HG03175 (cell line): Measurements from ENCODE around the gene COX4I1.

Experiments
- ATAC-seq: cut with Tn5 transposase; IDR thresholded peaks from one replicate; pipeline ENCODE4 v1.9.1; 2021; ENCODE audit warnings: mild to moderate bottlenecking, moderate library complexity; ENCODE audit not compliant: unreplicated experiment

The COX4I1 gene

DNA sequence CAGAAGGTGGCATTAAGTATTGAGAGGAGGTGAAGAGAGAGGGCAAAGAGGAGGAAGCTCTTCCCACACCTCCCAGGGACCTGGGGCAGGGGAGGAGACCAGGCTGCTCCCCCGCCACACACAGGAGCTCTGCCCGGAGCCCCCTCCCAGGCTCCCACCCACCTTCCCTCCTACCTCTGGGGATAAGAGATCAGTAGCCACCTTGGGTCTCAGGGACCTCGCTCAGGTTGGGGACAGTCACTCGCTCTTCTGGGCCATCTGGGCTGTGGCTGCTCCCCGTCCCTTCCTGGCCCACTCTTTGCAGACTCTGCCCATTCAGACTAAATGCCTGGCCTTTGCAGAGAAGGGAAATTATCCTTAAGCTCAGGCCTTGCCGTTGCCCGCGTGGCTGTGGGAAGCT, 33.7 kb upstream of the COX4I1 start:
- ATAC-seq, result no peak

DNA sequence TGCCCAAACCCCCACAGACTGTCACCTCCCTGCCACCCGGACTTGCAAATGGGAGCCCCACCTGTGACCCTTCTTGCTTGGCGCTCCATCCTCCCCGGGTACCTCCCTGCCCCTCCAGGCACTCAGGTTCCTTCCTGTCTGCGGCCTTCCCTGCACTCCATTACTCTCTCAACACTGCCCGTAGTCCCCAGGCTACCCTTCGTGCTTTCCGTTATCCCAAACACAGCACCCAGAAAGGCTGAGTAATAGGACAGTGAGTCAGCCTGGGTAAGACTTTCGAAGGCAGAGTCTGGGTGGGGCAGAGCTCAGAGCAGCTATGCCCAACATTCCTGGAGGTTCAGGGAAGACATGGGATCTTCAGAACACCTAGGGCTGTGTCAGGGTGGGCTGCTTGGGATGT, 32.0 kb upstream of the COX4I1 start:
- no peak for ATAC-seq

DNA sequence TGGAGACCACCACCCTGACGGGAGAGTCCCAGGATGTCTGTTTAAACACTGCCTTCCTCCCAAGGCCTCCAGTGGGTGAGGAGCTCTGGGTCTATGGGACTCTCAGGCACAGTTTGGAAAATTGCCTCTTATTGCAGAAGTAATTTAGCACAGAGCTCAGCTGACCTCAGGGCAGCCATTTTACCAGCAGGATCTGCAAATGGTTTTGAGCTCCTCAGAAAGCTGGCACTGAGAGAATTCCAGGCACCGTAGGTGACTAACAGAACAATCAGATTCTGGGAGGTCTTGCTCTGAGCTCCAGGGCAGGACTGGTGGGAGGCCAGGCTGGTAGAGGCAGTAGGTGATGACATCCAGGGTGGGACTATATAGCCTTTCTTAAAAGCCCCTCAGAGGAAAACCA, 31.3 kb upstream of the COX4I1 start:
- ATAC-seq, result no peak

DNA sequence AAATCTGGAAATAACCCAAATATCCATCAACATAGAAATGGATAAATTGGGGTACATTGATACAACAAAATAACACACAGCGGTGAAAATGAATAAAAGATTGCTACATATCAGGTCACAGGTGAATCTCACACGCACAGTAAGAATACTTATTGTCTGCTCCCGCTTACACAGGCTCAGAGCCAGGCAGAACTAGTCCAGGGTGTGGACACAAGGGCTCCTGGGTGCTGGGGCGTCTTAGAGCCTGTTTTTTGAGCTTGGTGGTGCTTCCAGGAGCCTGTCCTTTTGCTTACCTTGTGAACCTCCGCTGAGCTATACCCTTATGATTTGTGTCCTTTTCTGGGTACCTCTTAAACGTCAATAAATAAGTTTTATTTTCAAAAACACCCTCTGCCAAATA, 28.8 kb upstream of the COX4I1 start:
- no peak for ATAC-seq

DNA sequence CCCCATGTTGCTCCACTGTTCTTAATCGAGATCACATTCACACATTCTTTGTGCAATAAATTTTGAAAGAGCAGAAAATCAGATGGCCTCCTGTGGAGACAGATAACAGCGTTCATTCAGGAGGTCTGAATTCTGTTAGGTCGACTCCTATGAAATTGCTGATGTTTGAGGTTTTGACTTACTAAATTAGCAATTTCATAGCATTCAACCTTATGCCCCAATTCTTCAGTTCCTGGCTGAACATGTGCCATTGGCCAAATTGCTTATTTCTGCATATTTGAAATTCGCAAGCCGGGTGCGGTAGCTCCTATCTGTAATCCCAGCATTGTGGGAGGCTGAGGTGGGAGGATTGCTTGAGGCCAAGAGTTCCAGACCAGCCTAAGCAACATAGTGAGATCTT, 26.5 kb upstream of the COX4I1 start:
- no peak for ATAC-seq

DNA sequence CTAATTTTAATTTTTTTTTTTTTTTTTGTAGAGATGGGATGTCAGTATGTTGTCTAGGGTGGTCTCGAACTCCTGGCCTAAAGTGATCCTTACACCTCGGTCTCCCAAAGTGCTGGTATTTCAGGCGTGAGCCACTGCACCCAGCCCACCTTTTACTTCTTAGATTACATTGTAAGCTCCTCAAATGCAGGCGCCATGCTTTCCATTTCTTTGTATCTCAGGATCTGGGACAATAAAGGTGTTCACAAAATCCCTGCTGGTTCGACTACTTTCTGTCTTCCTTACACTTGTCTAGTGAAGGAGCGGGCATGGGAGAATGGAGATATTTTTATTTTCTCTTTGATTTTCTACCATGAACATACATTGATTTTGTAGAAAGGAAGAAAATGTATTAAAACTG, 25.4 kb upstream of the COX4I1 start:
- ATAC-seq, result no peak

DNA sequence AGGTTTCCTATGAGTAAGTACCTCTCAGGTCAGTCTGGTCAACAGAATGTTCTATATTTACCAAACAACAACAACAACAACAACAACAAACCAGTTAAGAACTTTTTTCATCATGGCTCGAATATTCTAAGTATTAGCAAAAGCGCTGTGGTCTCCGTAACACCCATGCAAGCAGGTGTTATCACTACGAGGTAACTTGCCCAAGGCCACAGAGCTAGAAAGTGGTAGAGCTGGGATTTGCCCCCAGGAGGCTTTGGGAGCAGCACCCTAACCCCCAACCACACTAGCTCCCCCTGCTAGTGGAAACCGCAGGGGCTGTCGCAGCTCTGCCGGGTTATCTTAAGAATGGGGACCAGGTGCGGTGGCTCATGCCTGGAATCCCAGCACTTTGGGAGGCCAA, 24.7 kb upstream of the COX4I1 start:
- no peak for ATAC-seq

DNA sequence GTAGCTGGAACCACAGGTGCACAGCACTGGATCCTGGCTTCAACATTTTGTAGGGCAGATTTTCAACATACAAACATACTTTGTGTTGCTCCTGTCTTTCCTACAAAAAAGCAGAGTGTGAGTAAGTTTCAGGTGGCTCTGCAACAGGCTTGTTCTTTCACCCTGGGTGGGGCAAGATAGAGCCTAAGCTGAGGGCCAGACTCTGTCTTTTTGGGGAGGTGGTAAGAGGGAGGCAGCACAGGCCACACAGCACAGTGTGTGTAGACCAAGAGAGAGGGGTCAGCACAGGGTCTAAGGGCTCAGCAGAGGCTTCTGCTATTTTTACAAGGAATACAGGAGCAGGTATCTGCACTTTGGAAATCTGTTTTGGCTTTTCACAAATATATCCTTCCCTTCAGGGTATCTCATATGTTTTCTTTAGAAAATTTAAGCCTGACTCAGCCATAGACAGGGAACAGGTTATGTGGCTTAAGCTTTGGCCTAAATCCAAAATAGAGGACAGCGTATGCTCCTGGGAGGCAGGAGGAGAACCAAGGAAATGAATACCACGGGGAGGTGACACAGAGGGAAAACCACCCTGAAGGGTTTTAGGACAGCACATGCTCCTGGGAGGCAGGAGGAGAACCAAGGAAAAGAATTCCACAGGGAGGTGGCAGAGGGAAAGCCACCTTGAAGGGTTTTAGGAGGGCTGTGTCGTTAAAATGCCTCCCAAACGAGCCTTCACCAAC, 21.7 kb upstream of the COX4I1 start:
- no peak for ATAC-seq

DNA sequence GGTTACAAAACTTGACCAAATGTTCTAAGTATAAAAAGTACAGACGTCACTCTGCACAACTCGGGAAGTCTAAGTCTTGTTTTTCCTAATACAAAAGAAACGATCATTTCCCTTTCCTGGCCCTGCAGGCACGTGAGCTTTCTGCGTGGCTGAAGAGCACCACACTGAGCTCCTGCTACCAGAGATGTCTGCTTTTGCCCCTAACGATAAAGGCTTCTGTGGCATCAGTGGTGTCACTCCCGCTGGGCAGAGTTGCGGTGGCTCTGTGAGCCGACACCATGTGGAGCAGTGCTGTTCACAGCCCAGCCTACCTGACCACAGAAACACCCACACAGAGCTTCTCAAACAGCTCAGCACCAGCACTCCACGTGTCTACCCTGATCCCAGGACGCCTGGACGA, 20.6 kb upstream of the COX4I1 start:
- no peak for ATAC-seq

DNA sequence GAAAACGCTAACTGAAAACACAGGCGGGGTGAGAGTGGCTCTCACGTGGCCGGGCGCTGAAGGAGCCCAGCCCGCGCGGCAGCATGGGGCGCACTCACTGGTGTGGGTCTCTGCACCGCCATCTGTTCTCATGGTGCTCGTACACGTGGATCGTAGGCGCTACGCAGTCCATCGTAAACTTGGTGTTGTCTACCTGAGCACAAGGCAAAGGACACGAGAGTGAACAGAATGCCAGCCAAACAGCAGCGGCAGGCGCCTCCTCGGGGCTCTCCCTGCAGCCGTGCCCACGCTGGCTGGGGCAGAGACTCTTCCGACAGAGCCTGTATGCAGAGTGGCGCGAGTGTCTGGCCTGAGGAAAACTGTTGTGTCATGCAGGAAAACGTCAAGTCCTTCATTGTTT, 19.2 kb upstream of the COX4I1 start:
- no peak for ATAC-seq

DNA sequence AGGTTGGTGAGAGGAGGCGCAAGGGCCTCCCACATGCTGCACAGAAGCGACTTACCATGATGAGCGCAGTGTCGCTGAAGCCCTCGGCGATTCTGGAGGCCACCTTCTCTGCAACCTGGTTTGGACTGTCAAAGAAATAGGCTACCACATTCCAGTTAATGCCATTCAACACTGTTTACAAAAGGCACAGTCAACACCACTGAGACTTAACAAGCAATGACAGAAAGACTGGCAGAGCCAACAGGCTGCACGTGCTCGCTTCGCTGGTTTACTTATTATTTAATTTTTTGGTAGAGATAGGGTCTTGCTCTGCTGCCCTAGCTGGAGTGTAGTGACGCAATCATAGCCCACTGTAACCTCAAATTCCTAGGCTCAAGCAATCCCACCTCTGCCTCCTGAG, 18.3 kb upstream of the COX4I1 start:
- no peak for ATAC-seq

DNA sequence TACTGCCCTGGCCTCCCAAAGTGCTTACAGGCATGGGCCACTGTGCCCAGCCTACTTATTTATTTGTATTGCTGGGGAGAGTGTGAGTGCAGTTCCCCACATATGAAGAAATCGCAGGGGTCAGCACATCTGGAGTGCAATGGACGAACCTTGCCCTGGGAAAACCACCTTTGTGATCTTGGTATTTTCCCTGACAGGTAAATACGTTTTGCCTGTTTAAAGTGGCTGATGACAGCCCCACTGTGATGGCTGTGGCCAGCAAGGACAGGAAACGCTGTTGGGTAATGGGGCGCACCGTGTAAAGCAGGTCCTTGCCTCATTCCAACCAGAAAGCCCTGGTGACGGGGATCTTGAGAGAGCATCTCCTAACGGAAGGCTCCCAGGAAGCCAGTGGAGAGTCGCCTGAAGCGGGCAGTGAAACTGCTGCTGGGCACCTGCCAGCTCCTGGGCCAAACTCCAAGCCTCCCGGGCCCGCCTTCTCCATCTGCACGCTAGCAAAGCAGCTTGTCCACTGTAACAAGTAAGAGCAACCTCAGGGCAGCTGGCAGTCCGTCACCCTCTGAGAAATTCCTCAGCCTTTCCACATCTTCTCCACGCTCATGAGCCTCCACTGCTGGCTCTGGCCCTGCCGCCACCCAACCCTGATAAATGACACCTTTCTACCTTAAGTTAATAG, 17.7 kb upstream of the COX4I1 start:
- ATAC-seq, result no peak

DNA sequence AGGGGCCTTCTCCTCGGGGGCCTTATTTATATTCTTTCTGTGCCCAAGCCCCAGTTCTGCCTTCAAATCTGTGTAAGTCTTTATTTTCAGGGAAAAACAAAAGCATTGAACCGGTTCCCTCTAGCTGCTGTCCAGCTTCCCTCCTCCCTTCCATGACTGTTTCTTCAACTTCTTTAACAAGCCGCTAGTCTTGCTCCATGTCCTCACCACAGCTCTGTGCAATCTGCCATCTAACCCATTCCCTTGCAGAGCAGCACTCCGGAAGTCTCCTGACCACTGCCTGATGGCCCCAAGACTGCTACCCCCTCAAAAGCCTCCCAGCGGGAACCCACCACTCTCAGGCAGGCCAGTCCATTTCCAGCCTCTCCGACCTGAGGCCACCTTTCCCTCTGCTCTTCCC, 17.0 kb upstream of the COX4I1 start:
- ATAC-seq, result no peak

DNA sequence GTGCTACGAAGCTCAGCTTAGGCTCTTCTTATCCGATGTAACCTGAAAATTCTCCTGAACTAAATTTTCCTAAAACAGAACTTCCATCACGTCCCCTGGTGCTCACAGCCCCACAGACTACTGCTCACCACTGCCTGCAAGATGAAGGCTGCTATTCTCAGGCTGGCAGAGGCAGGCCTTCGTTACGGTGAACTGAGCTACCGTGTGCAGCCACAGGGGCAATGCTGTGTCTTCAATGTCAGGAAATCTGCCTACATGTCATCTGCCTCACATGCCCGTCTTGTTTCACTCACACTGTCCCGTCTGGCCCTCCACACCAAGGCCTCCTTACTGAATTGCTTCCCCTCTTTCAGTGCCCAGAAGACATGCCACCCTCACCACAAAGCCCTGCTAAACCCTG, 16.1 kb upstream of the COX4I1 start:
- no peak for ATAC-seq

DNA sequence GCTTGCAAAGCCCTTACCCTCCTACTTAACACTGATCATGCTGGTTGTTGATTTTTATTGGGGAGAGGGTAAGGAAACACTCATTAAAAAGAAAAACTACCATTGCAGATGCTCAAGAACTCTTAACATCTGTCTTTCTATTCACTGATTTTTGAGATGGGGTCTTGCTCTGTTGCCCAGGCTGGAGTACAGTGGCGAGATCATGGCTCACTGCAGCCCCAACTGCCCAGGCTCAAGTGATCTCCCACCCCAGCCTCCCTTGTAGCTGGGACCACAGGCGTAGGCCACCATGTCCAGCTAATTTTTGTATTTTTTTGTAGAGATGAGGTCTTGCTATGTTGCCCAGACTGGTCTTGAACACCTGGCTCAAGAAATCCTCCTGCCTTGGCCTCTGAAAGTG, 14.7 kb upstream of the COX4I1 start:
- ATAC-seq, result no peak

DNA sequence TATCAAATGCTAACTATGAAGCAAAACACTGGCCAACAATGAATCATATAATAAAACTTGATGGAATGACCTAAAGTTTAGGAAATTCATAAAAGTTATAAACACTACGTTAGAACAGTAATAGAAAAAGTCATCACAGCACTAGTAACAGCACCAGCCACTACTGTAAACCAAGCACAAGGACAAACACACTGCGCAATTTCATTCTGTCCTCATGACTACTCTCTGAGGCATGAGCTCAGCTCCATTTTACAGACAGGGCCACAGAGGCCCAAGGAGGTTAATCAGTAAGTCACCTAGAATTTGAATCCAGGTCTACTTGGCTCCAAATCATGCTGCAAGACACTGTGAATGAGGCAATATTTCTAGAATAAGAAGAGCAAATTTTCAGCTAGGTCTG, 13.6 kb upstream of the COX4I1 start:
- no peak for ATAC-seq

DNA sequence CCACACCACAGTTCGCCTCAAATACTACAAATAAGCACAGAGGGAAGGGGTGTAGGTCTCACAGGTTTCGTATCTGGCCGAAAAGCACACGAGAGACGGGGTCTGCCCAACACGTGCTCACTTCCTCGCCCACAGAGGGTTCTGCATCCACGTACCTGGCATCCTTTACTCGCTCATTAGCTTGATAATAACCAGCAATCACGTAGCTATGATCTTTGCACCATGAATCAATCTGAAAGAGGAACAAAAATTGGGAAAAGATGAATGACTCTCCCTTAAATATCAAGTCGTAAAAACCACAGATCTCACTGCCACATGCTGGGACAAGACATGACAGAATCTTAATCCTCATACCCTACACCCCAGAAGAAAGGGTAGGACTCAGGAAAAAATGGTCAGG, 10.7 kb upstream of the COX4I1 start:
- ATAC-seq, result no peak

DNA sequence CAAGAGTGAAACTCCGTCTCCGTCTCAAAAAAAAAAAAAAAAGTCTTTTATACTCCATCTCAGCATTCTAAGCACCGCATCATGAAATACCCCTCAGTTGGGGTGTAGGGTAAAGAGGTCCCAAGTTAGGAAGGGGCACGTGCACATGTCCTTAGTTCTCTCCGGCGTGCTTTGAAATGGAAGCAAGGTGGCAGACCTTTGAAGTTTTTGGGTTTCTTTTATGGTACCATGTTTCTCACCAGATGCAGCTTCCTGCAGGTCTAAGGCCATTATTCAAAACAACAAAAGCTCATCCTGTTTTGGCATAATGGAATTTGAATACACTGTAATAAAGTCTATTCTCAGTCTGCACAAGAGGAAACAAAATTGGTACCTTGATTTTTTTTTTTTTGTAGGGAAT, 9.7 kb upstream of the COX4I1 start:
- no peak for ATAC-seq

DNA sequence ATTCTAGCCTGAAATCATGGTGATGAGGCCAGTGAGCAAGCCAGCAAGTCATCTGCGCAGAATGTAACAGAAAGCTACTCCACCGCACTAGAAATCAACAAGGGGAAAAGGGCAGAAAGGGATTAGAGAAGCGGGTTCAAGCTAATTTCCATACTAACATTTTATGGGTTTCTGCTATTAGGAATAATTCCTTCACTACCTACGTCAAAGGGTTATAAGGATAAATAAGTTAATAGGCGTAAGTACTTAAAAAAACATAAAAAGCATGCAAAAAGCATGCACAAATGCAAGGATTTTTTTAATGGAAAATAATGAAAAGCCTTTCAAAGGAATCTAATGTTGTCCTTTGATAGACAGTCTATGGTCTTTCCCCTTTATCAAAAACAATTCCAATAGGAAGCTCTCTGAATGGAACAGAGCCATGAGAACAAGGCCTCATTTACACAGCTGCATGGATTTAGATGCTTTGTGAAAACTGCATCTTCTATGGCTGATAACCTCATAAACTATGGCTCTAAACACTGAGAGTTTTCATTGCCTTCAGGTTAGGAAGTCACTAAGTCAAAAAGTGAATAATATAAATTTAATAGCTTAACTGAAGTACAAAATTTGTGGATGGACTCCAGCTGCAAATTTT, 5.7 kb upstream of the COX4I1 start:
- no peak for ATAC-seq

DNA sequence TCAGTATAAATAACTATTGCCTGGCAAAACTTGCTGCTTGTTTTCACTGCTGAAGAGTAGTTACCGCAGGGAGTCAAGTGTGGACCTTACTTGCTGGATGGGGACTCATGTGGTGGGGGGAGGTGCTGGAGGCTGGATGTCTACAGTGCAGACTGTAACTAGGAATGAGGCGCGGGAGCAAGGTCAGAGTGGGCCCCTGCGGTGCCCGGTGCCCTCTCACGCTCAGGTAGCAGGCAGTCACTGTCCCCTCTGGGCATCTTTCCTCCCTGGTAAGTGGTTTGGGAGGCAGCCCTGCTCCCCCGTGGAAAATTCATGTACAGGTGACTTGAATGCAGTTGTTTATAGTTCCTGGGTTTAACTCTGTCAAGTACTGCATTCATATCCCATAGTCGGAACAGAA, 4.8 kb upstream of the COX4I1 start:
- ATAC-seq, result no peak

DNA sequence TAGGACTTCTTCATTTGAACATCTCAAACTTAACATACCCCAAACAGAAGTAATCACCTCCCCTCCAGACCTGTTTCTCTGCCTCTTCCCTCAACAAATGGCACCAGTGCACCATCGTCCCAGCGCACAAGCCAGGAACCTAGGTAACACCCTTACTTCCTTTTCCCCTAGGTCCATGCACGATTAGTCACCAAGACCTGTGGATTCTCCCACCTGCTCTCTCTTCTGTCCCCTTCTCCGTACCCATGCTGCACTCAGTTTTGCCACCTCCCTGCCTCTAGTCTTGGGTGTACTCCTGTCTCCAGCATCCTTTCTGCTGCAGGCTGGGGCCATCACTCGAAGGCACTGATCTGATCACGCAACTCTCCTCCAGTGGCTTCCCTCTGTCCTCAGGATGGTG, 3.3 kb upstream of the COX4I1 start:
- no peak for ATAC-seq

DNA sequence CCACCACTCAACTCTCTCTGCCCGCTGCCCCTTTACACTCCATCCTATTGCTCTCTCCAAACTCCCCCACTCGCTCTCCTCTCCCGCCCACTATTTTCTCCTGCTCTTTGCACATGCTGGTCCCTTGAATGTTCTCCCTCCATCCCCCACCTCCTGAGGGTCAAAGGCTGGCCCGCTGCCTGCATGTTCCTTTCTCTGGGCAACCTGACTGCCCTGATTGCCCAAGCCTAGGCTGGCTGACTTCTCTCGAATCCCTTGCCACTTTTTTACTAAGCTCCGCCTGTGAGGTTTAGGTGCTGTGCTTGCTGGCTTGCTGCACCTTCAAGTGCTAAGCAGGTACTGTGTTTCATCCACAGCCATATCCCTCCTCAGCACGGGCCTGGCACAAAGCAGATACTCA, 2.9 kb upstream of the COX4I1 start:
- no peak for ATAC-seq
